Measurements from ENCODE around the gene UQCC3. TPM values are rescaled to one million over a fixed set of nuclear protein-coding genes. Genes with fewer than 3 reads are reported as not detected.
A peak's percentile ranks its signal among the peaks of the same experiment; 100 is the strongest.

The UQCC3 gene
- total and polyA plus RNA-seq, 2 of the 13 experiments (the other 11 are each of a cell fraction or from before 2014, with no cell fraction given), result 7.7 to 16.0 TPM

GRCh38 chr11:62678770-62679696, 7.6 kb downstream of the UQCC3 start, which contains the start of gene UBXN1 (continued):
- TF ChIP-seq GPBP1L1 (CRISPR knock-in tag; IDR thresholded peaks at IDR 0.05) (no peak), DMAP1 (CRISPR knock-in tag; IDR thresholded peaks at IDR 0.05) (peak; percentile 24; the same call in 1 of the 2 replicates), HOXD1 (CRISPR knock-in tag; IDR thresholded peaks at IDR 0.05) (no peak), CENPX (CRISPR knock-in tag; IDR thresholded peaks at IDR 0.05) (no peak), SALL1 (CRISPR knock-in tag; IDR thresholded peaks at IDR 0.05) (peak; percentile 86), GTF2F1 (IDR thresholded peaks at IDR 0.05; ENCODE audit: low read length) (no peak), IKZF4 (CRISPR knock-in tag; IDR thresholded peaks at IDR 0.05; ENCODE audit: borderline replicate concordance, low read depth, not compliant biosample characterization) (peak; percentile 69), GLMP (CRISPR knock-in tag; IDR thresholded peaks at IDR 0.05; ENCODE audit: borderline replicate concordance) (no peak), ZBTB33 (CRISPR knock-in tag; IDR thresholded peaks at IDR 0.05) (peak; percentile 9; the same call in 1 of the 2 replicates), EP300 (IDR thresholded peaks at IDR 0.05; ENCODE audit: low read depth in 2 of 2, low read length in 2 of 2) (no peak), EP300 (CRISPR knock-in tag; IDR thresholded peaks at IDR 0.05; ENCODE audit: borderline replicate concordance) (0 out of 2 replicates have a peak, but pooled peaks have one; percentile 11), SOX6 (IDR thresholded peaks at IDR 0.05) (no peak), SOX6 (CRISPR knock-in tag; IDR thresholded peaks at IDR 0.05) (peak; percentile 59; the same call in 1 of the 2 replicates), MLX (CRISPR knock-in tag; IDR thresholded peaks at IDR 0.05) (0 out of 2 replicates have a peak, but pooled peaks have one; percentile 32), MXD1 (CRISPR knock-in tag; IDR thresholded peaks at IDR 0.05) (peak; percentile 81), HNF4A (CRISPR knock-in tag; IDR thresholded peaks at IDR 0.05) (no peak), ZNF431 (CRISPR knock-in tag; IDR thresholded peaks at IDR 0.05; ENCODE audit: borderline replicate concordance, low read depth) (no peak), SMYD3 (CRISPR knock-in tag; IDR thresholded peaks at IDR 0.05) (0 out of 2 replicates have a peak, but pooled peaks have one; percentile 44), ZNF761 (CRISPR knock-in tag; conservative IDR thresholded peaks at IDR 0.05) (0 out of 2 replicates have a peak, but pooled peaks have one; percentile 11), IRF1 (CRISPR knock-in tag; IDR thresholded peaks at IDR 0.05; ENCODE audit: low read depth) (no peak), ZNF317 (CRISPR knock-in tag; IDR thresholded peaks at IDR 0.05) (peak; percentile 38), ZNF383 (CRISPR knock-in tag; IDR thresholded peaks at IDR 0.05; ENCODE audit: borderline replicate concordance) (no peak)
